Trophoblast cell (in vitro differentiated cells and primary cell): ENCODE measurements around the gene NUDT19.

Experiments
- DNase-seq, 2 donors: peaks; one replicate each; pipeline ENCODE4 v3.0.0-alpha.2; 2016
- H2AFZ ChIP-seq: 2 replicates; pipeline ENCODE4 v1.6.1; 2013; ENCODE audit warnings: low read length, moderate library complexity, mild to moderate bottlenecking; ENCODE audit not compliant: insufficient read depth, poor library complexity
- H2AK5ac ChIP-seq: 2 replicates; pipeline ENCODE4 v1.6.1; 2013; ENCODE audit warnings: mild to moderate bottlenecking, low read length
- H2BK120ac ChIP-seq: 2 replicates; pipeline ENCODE4 v1.6.1; 2013; ENCODE audit warnings: low read length, mild to moderate bottlenecking, moderate library complexity; ENCODE audit not compliant: insufficient read depth, poor library complexity
- H2BK12ac ChIP-seq: 2 replicates; pipeline ENCODE4 v1.6.1; 2013; ENCODE audit warnings: mild to moderate bottlenecking, low read length, moderate library complexity
- H2BK5ac ChIP-seq: 2 replicates; pipeline ENCODE4 v1.6.1; 2013; ENCODE audit warnings: low read length, low read depth, moderate library complexity, mild to moderate bottlenecking; ENCODE audit not compliant: poor library complexity
- H3K14ac ChIP-seq: 2 replicates; pipeline ENCODE4 v1.6.1; 2013; ENCODE audit warnings: mild to moderate bottlenecking, low read length
- H3K18ac ChIP-seq: 2 replicates; pipeline ENCODE4 v1.6.1; 2013; ENCODE audit warnings: mild to moderate bottlenecking, low read length
- H3K23ac ChIP-seq: 2 replicates; pipeline ENCODE4 v1.6.1; 2013; ENCODE audit warnings: low read length
- H3K27ac ChIP-seq: 2 replicates; pipeline ENCODE4 v1.5.1; 2013; ENCODE audit warnings: low read depth, mild to moderate bottlenecking, inconsistent platforms, low read length, moderate library complexity
- H3K27me3 ChIP-seq: 2 replicates; pipeline ENCODE4 v1.6.1; 2013; ENCODE audit warnings: inconsistent platforms, mild to moderate bottlenecking, low read length, moderate library complexity; ENCODE audit not compliant: insufficient read depth
- H3K36me3 ChIP-seq, 2 experiments: 1 replicate in 1 of 2; 2 replicates in 1 of 2; pipeline ENCODE4 v1.6.1; 2013; ENCODE audit warnings: low read length in 2 of 2, mild to moderate bottlenecking in 2 of 2, moderate library complexity in 1 of 2; ENCODE audit not compliant: insufficient read depth in 2 of 2, control insufficient read depth in 1 of 2
- H3K4ac ChIP-seq: 2 replicates; pipeline ENCODE4 v1.6.1; 2013; ENCODE audit warnings: low read depth, mild to moderate bottlenecking, low read length, moderate library complexity
- H3K4me1 ChIP-seq, 2 experiments: 1 replicate in 1 of 2; 2 replicates in 1 of 2; pipeline ENCODE4 v1.6.1; 2013; ENCODE audit warnings: low read length in 2 of 2, mild to moderate bottlenecking in 2 of 2, moderate library complexity in 1 of 2; ENCODE audit not compliant: insufficient read depth in 2 of 2, control insufficient read depth in 1 of 2
- H3K4me2 ChIP-seq: 2 replicates; pipeline ENCODE4 v1.6.1; 2013; ENCODE audit warnings: inconsistent platforms, mild to moderate bottlenecking, low read length, moderate library complexity
- H3K4me3 ChIP-seq: 2 replicates; pipeline ENCODE4 v1.5.1; 2013; ENCODE audit warnings: mild to moderate bottlenecking, low read depth, low read length, inconsistent platforms
- H3K79me1 ChIP-seq: one replicate; pipeline ENCODE4 v1.6.1; 2013; ENCODE audit warnings: low read length
- H3K79me2 ChIP-seq: 2 replicates; pipeline ENCODE4 v1.6.1; 2013; ENCODE audit warnings: low read length, mild to moderate bottlenecking; ENCODE audit not compliant: control insufficient read depth, insufficient read depth, poor library complexity
- H3K9ac ChIP-seq: 2 replicates; pipeline ENCODE4 v1.6.1; 2013; ENCODE audit warnings: mild to moderate bottlenecking, low read length
- H3K9me3 ChIP-seq: 2 replicates; pipeline ENCODE4 v1.6.1; 2013; ENCODE audit warnings: low read depth, mild to moderate bottlenecking, control low read depth, inconsistent platforms, low read length; ENCODE audit not compliant: insufficient read depth
- H4K12ac ChIP-seq: 2 replicates; pipeline ENCODE4 v1.6.1; 2013; ENCODE audit warnings: low read depth, mild to moderate bottlenecking, low read length, moderate library complexity
- H4K8ac ChIP-seq: 2 replicates; pipeline ENCODE4 v1.6.1; 2013; ENCODE audit warnings: low read depth, mild to moderate bottlenecking, low read length, moderate library complexity
- H4K91ac ChIP-seq: one replicate; pipeline ENCODE4 v1.6.1; 2013; ENCODE audit warnings: low read depth, mild to moderate bottlenecking, low read length, moderate library complexity
- WGBS: extraction: QIAGEN DNeasy Blood & Tissue Kit; methylation state at CpG from one replicate; pipeline ENCODE4 v1.1.7; 2013; ENCODE audit warnings: missing lambda C conversion rate; ENCODE audit not compliant: insufficient read length, insufficient coverage; ENCODE audit errors: extremely low coverage; 5-methylcytosine and 5-hydroxymethylcytosine counted together

The NUDT19 gene

GRCh38 chr19:32674153-32674930 lies 17.3 kb upstream of the NUDT19 start:
- Histone ChIP-seq H2AK5ac (peak overlapping the region; percentile 68), H3K23ac (no peak overlapping the region), H3K14ac (peak overlapping the region; percentile 90), H3K36me3 (no peaks in the 10 kb centered on the region), H3K4me2 (peak overlapping the region; percentile 81), H3K4me3 (peak overlapping the region; percentile 91), H4K12ac (peak overlapping the region; percentile 70), H3K18ac (peak overlapping the region; percentile 90), H3K79me1 (peaks cover 5% of the 10 kb centered on the region), H2BK12ac (peak overlapping the region; percentile 54), H3K4me1 (peaks cover 14 to 17% of the 10 kb centered on the region in 2 experiments), H3K9ac (peak overlapping the region; percentile 71), H2BK120ac (peak overlapping the region; percentile 47), H3K27me3 (peaks cover 21% of the 10 kb centered on the region), H4K91ac (peak overlapping the region; percentile 63), H3K27ac (no peak overlapping the region), H3K4ac (peak overlapping the region; percentile 97), H4K8ac (peak overlapping the region; percentile 91), H2AFZ (peak overlapping the region; percentile 86), H3K9me3 (peaks cover 3% of the 10 kb centered on the region), H3K79me2 (peaks cover 12% of the 10 kb centered on the region), H2BK5ac (no peak overlapping the region)
- WGBS = no CpG with 5 or more reads among the region's 67 CpGs
- DNase-seq = no peak

- H2AFZ ChIP-seq = peak within 1 kb of the TSS; percentile 90
- peaks cover 14 to 17% of the 10 kb centered on the region in 2 experiments for H3K4me1 ChIP-seq
- peak within 1 kb of the TSS; percentile 91 for H3K4me3 ChIP-seq
- H2BK120ac ChIP-seq = peak within 1 kb of the TSS; percentile 47
- WGBS = no CpG with 5 or more reads among the region's 75 CpGs
- H2AK5ac ChIP-seq = peak within 1 kb of the TSS; percentile 68
- peak within 1 kb of the TSS; percentile 97 for H3K4ac ChIP-seq
- peak within 1 kb of the TSS; percentile 91 for H4K8ac ChIP-seq
- H3K18ac ChIP-seq = peak within 1 kb of the TSS; percentile 90
- peak; percentile 100 for DNase-seq
- H3K9me3 ChIP-seq = peaks cover 3% of the 10 kb centered on the region
- peak within 1 kb of the TSS; percentile 90 for H3K14ac ChIP-seq
- peaks cover 12% of the 10 kb centered on the region for H3K79me2 ChIP-seq
- peak within 1 kb of the TSS; percentile 70 for H4K12ac ChIP-seq
- H3K79me1 ChIP-seq = peaks cover 5% of the 10 kb centered on the region
- H2BK5ac ChIP-seq = no peak within 1 kb of the TSS
- H3K23ac ChIP-seq = no peak within 1 kb of the TSS
- H3K27me3 ChIP-seq = peaks cover 21% of the 10 kb centered on the region
- H3K4me2 ChIP-seq = peak within 1 kb of the TSS; percentile 93
- peak within 1 kb of the TSS; percentile 63 for H4K91ac ChIP-seq
- peak within 1 kb of the TSS; percentile 81 for H3K9ac ChIP-seq
- no peak within 1 kb of the TSS for H3K27ac ChIP-seq
- peak within 1 kb of the TSS; percentile 54 for H2BK12ac ChIP-seq
- no peaks in the 10 kb centered on the region for H3K36me3 ChIP-seq
Observed at GRCh38 chr19:32674931-32675719, 16.5 kb upstream of the NUDT19 start, which contains the start of gene ANKRD27. ANKRD27 (minus strand) TSS chr19:32675180; CDS start chr19:32659015, 16,165 bp downstream.

GRCh38 chr19:32675720-32676185 lies 15.9 kb upstream of the NUDT19 start, which contains the start of gene RGS9BP:
RGS9BP (plus strand) TSS chr19:32675848; CDS start chr19:32676264, 416 bp downstream.
- WGBS = no CpG with 5 or more reads among the region's 53 CpGs
- H3K9ac ChIP-seq = peak within 1 kb of the TSS; percentile 81
- H3K79me2 ChIP-seq = peaks cover 12% of the 10 kb centered on the region
- H4K8ac ChIP-seq = peak within 1 kb of the TSS; percentile 91
- peak; percentile 54 to 71 for DNase-seq
- H4K12ac ChIP-seq = peak within 1 kb of the TSS; percentile 70
- H2BK5ac ChIP-seq = no peak within 1 kb of the TSS
- H3K27ac ChIP-seq = no peak within 1 kb of the TSS
- H2BK12ac ChIP-seq = no peak within 1 kb of the TSS
- peak within 1 kb of the TSS; percentile 93 for H3K4me2 ChIP-seq
- H3K4me3 ChIP-seq = peak within 1 kb of the TSS; percentile 91
- peak within 1 kb of the TSS; percentile 90 for H3K18ac ChIP-seq
- H3K14ac ChIP-seq = peak within 1 kb of the TSS; percentile 90
- H3K36me3 ChIP-seq = no peaks in the 10 kb centered on the region
- H2AK5ac ChIP-seq = no peak within 1 kb of the TSS
- H2BK120ac ChIP-seq = peak within 1 kb of the TSS; percentile 47
- H4K91ac ChIP-seq = peak within 1 kb of the TSS; percentile 63
- H3K4ac ChIP-seq = peak within 1 kb of the TSS; percentile 88
- H2AFZ ChIP-seq = peak within 1 kb of the TSS; percentile 90
- peaks cover 5% of the 10 kb centered on the region for H3K79me1 ChIP-seq
- peaks cover 3% of the 10 kb centered on the region for H3K9me3 ChIP-seq
- H3K27me3 ChIP-seq = peaks cover 21% of the 10 kb centered on the region
- no peak within 1 kb of the TSS for H3K23ac ChIP-seq
- peaks cover 14 to 17% of the 10 kb centered on the region in 2 experiments for H3K4me1 ChIP-seq

GRCh38 chr19:32676186-32676894 lies 15.3 kb upstream of the NUDT19 start:
- Histone ChIP-seq H3K14ac (no peak overlapping the region), H2BK120ac (no peak overlapping the region), H3K9me3 (peaks cover 3% of the 10 kb centered on the region), H3K4me2 (peak overlapping the region; percentile 93), H3K79me2 (peaks cover 12% of the 10 kb centered on the region), H3K27ac (no peak overlapping the region), H2BK5ac (no peak overlapping the region), H2AFZ (peak overlapping the region; percentile 52), H3K9ac (no peak overlapping the region), H2BK12ac (no peak overlapping the region), H4K12ac (no peak overlapping the region), H3K79me1 (peaks cover 5% of the 10 kb centered on the region), H2AK5ac (no peak overlapping the region), H3K4me3 (peak overlapping the region; percentile 13), H4K91ac (no peak overlapping the region), H3K4ac (no peak overlapping the region), H3K23ac (no peak overlapping the region), H3K36me3 (no peaks in the 10 kb centered on the region), H3K27me3 (peaks cover 21% of the 10 kb centered on the region), H4K8ac (no peak overlapping the region), H3K4me1 (peaks cover 14 to 17% of the 10 kb centered on the region in 2 experiments), H3K18ac (no peak overlapping the region)
- peak in 1 of 2 donors; percentile 56 for DNase-seq
- no CpG with 5 or more reads among the region's 93 CpGs for WGBS
